GM18519 (cell line): ENCODE data around the gene EBF3.

Source experiments
- ATAC-seq: cut with Tn5 transposase; IDR thresholded peaks from one replicate; pipeline ENCODE4 v1.9.1; 2021; ENCODE audit warnings: mild to moderate bottlenecking, moderate library complexity; ENCODE audit not compliant: unreplicated experiment, low FRiP score

EBF3 gene

DNA sequence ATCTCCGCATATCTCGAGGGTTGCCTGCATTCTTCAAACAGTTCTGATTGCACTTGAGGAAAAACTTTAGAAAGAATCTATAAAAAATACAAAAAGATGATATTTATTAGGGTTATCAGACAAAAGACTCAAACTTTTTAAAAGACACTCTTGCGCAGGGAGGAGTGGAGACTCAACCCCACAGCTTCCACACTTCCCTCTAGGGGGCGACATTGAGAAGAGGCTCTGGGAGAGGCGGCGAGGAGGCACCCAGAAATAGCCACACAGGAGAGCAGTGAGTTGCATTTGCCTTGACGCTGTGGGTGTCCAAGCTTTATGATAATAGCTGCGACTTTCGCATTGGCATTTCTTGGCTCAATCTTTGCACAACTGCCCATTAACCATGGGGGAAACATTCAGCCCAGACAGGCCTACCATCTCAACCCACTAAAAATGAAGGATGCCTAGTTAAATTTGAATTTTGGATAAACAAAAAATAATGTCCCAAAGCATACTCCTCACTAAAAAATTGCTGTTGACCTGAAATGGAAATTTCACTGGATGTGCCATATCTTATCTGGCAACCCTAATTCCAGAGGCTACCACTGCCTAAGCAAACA is 86.2 kb downstream of the EBF3 start:
- ATAC-seq: no peak

DNA sequence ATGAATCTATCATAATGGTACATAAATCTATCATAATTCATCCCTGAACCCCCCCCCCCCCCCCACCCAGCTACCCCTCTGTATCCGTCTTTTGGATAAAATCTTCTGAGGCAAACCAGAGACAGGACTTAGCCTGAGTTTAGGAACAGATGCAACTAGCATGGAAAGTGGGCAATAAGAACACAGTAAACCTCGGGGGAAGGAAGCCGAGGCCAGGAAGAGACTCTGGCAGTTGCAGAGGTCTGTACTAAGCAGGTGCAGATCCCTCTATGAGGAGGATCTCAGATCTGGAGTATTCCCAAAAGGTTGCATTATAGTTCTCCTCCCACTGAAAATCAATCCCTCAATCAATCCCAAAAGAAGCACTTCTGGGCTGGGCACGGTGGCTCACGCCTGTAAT is 87.2 kb downstream of the EBF3 start:
- ATAC-seq: no peak

DNA sequence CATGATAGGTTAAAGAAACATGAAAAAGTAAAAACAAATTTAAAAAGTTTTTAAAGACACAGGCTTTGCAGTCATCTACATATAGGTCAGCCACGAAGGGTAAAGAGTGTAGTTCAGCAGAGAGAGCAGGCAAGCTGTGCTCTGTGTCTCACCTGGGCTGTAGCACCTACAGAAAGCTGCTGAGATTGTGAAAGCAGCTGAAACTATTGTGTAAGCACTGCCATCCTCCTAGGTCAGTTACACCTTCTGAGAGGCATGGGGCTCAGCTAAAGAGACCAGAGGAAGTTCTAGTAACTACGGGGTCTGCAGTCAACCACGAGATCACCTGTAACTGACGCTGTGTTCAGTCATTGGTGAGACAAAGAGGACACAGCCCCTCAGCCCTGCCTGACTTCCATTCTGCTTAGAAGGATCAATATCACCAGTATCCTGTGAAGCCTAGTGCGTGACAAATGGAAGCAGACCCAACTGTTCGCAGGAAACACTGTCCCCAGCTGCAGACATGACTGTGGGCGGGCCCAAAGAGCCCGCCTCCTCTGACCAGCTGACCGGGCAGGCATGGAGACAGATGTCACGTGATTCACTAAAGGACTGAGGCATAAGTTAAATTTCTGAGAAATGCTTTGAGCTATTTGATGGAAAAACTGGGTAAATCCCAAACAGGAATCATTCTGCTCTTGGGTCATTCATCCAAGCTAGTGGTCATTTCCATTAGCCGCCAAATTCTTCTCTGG is 87.9 kb downstream of the EBF3 start:
- ATAC-seq: no peak

DNA sequence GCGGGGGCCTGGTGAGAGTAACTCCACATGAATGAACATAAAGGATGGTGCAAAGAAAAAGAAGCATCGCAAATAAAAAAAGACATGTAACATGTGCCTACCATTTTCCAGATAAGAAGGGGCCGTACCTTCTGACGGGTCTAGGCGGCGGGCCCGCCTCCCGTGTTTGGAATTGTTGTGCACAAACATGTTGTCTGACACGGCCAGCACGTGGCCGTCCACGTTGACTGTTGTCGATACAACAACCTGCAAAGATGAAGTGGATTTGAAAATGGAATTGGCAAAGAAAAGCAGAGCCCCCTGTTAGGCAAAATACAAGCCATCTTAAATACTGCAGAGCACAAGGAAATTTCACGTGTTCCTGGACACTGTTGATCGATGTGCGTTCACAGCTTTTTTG is 90.7 kb downstream of the EBF3 start:
- ATAC-seq: no peak

DNA sequence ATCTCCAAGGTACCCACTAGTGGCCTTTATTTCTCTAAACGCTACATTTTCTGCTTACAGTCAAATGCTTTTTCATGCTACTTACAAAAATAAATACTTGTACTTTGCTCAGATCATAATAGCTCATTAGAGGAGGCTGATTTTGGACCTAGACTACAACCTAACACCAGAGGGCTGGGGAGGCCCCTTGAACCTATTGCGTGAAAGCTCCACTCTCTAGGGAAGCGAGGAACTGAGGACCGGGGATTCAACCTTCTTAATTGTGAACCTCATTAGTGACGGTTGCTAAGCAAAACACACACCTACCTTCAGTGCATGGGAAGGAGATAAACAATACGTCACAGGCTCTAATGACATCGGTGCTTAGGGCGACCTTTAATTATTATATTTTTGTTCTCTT is 92.1 kb downstream of the EBF3 start:
- no peak for ATAC-seq

DNA sequence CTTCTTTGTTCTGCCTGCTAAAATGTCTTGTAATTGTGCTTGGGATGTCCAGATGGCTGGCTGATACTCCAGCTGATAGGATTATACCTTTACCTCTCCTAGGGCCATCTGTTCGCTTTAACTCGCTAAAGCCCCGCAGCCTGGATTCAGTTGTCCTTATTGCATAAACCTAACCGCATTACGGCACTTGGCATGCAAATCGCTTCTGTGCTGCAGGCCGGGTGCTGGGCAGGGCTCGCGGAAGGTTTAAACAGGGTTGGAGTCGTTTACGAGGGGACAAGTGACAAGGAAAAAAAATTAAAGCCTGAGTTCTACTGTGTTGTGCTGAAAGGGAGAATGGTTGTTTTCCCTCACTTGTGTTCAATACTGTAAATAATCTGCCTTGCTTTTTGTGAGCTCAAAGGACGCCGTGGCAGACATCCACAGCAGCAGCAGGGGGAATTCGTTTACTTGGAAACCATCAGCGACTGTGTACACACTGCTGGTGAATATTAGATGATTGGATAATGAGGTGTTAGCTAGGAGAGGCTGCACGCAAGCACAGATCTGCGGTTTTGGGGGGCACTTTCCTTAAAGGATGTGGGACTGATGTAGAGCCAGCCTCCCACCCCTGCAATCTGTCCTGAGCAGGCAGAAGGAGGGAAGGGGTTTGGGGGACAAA is 93.0 kb downstream of the EBF3 start:
- no peak for ATAC-seq

DNA sequence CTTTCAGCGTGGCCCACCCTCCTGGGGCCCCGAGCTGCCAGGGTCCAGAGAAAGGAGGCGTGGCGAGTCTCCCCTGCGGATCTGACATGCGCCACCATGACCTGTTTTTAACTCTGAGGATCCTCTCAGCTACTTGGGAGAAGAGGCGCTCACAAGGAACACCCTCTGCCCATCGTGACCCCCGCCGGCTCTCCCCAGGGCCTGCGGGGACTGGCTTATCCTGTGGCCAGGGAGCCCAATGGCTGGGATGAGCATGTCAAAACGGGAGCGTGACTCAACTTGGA is 93.7 kb downstream of the EBF3 start:
- no peak for ATAC-seq

DNA sequence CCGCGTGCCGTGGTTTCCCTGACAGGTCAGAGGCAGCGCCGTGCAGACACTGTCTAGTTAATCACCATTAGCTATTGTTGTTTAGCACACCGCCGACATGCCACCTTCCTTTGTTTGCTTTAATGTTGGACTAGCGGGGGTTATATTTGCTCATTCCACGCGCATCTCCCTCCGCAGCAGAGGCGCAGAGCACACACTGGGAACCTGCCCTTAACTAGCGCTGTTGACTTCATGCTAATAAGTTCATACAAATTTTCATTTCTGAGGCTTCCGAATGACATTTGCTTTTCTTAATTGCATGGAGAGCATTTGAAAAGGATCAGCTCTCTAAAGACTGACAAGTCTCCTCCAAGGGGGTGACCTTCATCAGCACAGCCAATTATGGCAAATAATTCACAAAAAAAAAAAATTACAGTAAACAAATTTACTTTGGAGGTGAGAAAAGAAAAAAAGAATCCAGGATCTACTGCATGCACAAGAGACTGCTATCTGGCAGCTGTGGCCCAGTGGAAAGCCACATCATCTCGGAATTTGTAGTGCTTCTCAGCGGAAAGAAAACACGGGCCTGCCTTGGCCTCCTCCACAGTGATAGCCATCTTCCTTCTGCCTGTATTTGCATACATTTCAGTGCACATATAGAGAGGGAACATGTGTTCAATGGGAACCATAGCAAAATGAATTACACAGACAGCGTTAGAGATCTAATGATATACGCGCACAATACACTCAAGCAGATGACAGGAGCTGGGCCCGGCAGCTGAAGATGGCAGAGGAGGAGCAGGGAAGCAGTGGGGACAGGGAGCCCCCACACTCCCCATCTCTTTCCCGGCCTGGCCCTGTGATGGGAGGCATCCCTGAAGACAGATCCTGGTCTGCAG is 94.2 kb downstream of the EBF3 start:
- no peak for ATAC-seq

DNA sequence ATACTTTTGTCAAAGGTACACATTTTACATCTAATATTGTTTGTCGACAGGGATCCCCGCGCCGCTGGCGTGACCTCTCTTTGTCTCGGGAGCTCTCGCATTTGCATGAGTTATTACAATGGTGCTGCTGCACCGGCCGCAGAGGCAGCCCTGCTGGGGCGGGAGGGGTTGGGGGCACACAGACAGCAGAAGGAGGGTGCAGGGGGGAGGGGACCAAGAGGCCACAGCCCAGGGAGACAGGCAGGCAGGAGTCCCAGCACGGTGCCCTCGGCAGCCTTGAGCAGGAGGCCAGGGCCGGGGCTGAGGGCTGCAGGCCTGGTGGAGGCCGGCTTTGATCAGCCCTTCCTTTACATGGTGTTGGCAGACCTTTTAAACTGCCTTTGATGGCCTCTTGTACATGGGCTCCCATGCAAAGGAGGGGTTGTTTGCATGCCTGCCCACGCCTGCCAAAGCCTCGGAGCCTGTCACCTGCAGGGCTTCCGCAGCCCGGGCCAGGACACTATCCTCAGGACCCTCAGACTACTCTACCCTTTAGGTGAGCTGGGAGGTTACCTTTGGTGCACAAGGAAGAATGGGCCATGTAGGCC is 95.5 kb downstream of the EBF3 start:
- ATAC-seq: no peak

DNA sequence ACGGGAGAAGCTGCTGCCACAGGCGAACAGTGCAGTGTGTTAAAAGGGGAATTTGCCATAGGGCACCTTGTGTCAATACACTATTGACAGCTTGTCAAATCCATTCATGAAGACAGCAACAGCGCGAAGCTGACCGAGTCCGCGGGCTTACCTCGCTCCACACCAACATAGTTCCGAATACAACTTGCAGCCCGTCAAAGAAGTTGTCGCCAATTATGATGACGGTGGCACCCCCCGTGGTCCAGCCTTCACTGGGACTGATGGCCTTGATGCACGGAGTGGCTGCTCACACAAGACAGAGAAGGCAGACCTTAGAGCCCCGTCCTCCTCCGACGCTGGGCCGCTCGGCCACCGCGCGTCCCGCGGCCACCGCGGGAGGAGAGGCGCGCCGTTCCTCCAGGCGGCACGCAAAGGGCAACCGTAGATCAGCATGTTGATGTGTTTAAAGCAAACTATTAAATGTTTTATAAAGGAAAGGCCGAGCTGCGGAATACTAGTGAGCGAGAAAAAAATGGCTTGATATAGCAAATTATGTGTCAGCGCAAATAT is 96.4 kb downstream of the EBF3 start:
- no peak for ATAC-seq

DNA sequence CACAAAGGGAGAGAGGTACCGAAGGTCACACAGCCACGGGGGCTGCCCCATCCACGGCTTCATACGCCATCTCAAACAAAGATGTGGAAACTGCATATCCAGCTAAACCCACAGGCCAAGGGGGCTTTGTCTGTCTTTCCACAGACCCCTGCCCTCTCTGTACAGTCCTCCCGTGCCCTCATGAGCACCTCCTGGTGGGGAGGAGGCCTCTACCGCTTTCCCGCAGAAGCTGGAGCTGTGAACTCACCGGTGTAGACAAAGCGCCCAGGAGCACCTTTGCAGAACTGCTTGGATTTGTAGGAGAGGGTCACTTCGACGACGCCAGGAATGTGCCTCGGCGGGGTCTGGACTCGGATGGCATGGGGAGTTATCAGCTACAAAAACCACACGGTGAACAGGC is 97.2 kb downstream of the EBF3 start:
- ATAC-seq: no peak

DNA sequence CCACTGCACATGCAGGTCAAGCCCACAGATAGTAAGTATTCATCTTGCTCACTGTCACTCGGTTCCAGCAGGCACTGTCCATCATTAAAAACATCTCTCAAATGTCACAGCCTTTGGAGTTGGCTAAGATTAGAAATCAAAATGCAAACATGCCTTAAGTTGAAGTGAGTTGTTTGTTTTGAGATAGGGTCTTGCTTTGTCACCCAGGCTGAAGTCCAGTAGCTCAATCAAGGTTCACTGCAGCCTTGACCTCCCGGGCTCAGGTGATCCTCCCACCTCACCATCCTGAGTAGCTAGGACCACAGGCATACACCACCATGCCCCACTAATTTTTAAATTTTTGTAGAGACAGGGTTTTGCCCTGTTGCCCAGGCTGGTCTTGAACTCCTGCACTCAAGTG is 98.1 kb downstream of the EBF3 start:
- ATAC-seq: no peak

DNA sequence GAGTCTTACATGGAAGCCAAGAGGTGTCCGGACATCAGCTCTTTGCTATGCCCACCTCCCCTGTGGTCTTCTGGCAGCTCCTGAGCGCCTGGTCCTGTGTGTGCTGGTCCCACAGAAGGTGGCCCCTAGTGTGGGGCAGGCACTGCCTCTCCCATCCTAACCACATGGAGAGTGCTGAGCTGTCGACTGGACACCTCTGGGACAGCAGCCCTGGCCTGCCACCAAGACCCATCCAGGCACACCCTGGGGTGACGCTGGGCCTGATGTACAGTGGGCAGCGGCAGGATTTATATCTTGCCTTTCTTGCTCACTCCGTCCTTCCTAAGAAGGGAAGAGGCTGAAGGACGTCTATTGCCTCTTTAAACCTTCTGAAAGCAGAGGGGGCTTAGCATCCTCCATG is 98.7 kb downstream of the EBF3 start:
- no peak for ATAC-seq

DNA sequence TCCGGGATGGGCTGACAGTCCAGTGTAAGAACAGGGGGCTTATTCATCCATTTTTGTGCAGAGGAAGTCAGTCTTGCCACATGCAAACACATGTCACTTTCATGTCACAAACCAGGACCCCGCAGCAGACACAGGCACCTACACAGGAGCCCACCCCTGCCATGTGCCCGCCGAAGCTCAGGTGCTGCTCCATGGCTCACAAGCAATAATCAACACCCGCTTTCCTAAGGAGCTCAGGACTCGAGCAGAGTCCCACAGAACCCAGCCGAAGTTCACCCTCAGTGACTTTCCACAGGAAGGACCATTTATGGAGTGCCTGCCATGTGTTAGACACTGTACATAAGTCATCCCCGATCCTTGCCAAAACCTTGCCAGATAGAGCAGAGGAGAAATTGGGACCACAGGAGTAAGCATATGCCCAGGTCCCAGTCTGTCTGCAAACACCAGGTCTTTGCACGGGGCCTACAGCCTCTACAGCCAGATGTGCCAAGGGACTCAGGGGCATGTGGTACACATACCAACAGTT is 99.4 kb downstream of the EBF3 start:
- no peak for ATAC-seq

DNA sequence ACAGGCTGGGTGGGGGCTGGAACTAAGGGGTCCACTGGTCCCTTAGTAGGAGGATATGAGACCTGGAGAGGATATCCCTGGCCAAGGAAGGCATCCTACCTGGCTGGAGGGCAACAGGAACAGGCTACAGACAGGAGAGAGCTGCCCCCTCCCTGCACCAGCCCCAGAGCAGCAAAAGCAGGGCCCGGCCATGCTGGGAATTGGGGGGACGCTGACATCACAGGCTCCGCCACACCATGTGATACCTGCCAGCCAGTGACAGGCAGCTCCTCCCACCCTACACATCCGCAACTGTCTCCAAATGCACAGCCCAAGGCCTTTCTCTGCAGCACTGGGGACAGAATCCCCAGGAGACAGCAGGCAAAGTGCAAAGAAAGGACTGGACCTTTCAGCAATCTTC is 100.0 kb downstream of the EBF3 start:
- ATAC-seq: no peak

DNA sequence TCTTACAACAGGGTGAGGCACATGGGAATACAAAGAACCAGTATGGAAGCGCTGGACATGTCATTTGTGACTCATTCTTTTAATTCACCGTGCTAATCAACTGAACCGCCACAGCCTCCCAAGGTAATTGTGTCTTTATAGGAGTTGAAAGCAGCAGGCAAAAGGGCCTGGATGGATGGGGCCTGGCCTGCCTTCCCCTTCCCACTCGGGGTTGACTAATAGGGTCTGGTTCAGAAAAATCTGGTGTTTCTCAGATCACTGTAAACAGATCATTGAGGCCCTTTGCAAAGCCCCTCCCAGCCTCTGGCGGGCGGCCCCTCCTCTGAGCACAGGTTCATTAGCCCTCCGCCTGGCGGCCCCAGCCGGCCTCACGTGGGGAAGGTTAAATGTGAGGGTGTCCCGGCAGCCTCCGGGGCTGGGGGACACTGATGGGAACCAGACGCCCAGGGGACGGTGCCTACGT is 100.8 kb downstream of the EBF3 start:
- ATAC-seq: no peak

DNA sequence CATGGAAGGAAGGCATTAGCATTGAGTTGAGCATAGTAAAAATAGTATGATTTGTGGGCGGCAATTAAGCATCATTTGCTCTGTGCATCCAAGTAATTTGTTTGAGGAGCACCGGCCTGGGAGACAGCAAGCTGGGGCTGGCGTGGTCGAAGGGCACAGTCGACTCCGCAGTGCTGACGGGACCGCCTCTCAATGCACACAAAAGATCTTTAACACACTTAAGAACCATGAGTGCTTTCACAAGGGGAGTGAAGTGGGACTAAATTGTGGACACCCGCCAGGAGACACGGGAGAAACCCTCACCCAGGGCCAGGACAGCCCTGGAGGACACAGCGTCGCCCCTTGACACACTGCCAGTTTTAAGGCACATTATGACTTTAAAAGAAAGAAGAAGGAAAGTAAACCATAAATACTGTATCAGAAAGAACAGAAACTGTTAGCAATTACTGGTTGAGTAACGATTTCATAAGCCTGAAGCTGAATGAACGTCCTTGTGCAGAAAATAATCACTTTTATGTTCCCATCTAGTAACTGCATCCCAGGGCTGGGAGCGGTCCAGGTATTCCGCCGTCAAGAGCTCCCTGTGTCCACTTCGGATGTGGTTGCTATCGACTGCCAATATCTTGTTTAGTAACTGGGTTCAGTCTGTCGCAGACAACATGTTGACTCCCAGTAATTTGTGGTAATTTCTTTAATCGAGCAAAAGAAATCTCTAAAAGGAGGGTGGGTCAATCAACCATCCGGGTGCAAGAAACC is 102.1 kb downstream of the EBF3 start:
- ATAC-seq: no peak

DNA sequence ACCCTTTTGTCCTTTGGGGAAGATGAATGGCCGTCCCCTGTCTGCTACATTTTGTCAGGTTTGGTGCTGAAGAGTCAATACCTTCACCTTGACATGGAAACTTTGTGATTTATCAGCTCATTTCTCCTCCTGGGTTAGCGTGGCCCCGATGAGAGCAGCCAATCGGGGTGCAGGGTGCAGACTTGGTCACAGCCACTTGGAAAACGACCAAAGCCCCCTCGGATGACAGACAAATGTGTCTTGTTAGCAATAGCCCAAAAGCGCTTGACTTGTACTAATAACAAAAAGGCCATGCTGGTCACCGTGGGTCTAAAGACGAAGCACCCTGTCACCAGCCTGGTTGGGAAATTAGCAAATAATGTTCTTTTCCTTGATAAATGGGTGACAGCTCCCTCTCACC is 103.7 kb downstream of the EBF3 start:
- ATAC-seq: no peak

DNA sequence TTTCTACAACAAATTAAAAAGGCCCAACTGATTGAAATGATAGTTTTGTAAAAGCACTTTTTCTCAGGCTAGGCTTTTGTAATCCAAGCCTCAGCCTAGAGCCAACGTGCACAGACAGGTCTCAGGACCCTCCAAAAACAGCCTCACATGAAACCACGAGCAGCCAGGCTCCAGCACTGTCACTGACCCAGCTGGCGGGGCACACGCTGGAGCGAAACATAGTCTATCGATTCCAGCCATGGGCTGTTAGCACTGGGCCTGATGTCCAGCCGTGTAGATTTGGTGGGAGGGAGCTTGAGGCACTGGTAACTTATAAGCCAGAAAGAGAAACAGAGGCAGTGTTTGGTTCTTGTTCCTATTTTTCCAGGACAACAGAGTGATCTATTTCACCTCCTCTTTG is 104.5 kb downstream of the EBF3 start:
- ATAC-seq: no peak
